Activated B cell treated with CpG ODN at 0.5 μM for 24 hours (primary cell): Measurements from ENCODE around the gene CTDSP2. TPM values are rescaled to one million over a fixed set of nuclear protein-coding genes. Genes with fewer than 3 reads are reported as not detected.
"Not testable (repeated sequence)": the region's sequence is repeated elsewhere in the genome, so short reads cannot be mapped to it uniquely, and the experiment has no call there.

ENCODE experiments used
- ATAC-seq: fragments of 200-7000 bp; cut with Tn5 transposase; one replicate; pipeline ENCODE4 v1.10.0; 2021; ENCODE audit warnings: low read depth, mild to moderate bottlenecking, moderate library complexity
- CTCF ChIA-PET: fragments of 350-600 bp; sonication (Branson Sonifier 250); formaldehyde crosslinking; loops from one replicate; lab custom pipeline; 2021; ENCODE audit warnings: antibody characterized with exemption; lab: Charles Lee
- POLR2A ChIA-PET: fragments of 350-600 bp; sonication (Branson Sonifier 250); formaldehyde crosslinking; loops from one replicate; lab custom pipeline; 2021; ENCODE audit warnings: antibody characterized with exemption; lab: Charles Lee
- DNase-seq: peaks from one replicate; pipeline ENCODE4 v3.0.0; 2022
- H3K27ac Mint-ChIP-seq: one replicate; pipeline ENCODE4 v1.8.0; 2020; ENCODE audit warnings: mixed read lengths
- H3K27me3 Mint-ChIP-seq: one replicate; pipeline ENCODE4 v1.8.0; 2021; ENCODE audit warnings: mixed read lengths
- H3K36me3 Mint-ChIP-seq: one replicate; pipeline ENCODE4 v1.8.0; 2021; ENCODE audit warnings: low read depth, mixed read lengths
- H3K4me1 Mint-ChIP-seq: one replicate; pipeline ENCODE4 v1.8.0; 2021; ENCODE audit warnings: mixed read lengths
- H3K4me3 Mint-ChIP-seq: one replicate; pipeline ENCODE4 v1.8.0; 2020; ENCODE audit warnings: mild to moderate bottlenecking, mixed read lengths
- H3K9me3 Mint-ChIP-seq: one replicate; pipeline ENCODE4 v1.8.0; 2020; ENCODE audit warnings: mixed read lengths
- intact Hi-C: fragments of 100-400 bp; cut with micrococcal nuclease; formaldehyde crosslinking; loops from one replicate; pipeline ENCODE4 v1.15.1; 2024
- total RNA-seq: library from RNA; stranded (reverse); gene quantifications from 2 replicates; pipeline ENCODE4 v1.2.3, GENCODE V29; 2022
- TF ChIP-seq, protein P1 (sequence below): fragments of 200-600 bp; IDR thresholded peaks from one replicate; pipeline ENCODE4 v1.8.0; 2022; ENCODE audit warnings: antibody characterized with exemption, mild to moderate bottlenecking

The CTDSP2 gene
- total RNA-seq, 1 donor from 2014 or later, result 81.5 TPM

DNA sequence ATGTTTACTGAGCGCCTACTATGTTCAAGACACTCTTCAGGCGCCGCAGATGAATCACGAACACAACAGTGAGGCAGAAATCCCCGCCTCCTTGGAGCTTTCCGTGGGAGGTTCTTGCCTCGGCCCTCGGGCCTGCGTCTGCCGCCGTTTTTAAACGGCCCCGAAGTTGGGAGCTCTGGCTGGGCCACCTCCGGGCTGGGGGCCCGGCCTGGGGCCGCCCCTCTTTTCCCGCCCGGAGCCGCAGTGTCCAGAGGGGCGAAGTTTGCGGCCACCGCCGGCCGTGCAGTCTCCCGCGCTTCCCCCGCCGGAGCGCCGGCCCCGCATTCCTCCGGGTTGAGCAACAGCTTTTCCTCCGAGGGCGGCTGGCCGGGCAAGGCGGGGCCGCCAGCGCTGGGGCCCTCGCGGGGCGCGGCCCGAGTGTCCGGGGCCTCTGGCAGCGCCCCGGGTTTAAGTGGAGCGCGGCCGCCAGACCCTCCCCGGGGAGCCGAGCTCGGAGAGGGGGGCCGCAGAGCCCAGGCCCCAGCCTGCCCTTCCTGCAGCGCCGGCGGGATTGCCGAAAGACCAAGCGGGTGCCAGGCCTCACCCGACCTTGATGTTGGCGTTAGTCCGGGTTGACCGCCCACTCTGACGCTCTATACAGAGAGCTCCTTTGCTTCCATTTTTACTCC lies 18.7 kb upstream of the CTDSP2 start:
- intact Hi-C loops, result loop anchor here (1.0 to 5.0 kb wide), 3 partner anchors 18 to 34 kb away; partner anchors contain the start of gene CTDSP2
- peak; percentile 39 for DNase-seq
- ChIA-PET CTCF (interaction anchor here (0.7 to 2.6 kb wide), 5 partner anchors 31 to 63 kb away, joined by 3 to 15 read pairs (median 3); no protein-coding TSS in a partner anchor), POLR2A (interaction anchor here (0.7 to 1.7 kb wide), 9 partner anchors 14 to 33 kb away, joined by 3 to 11 read pairs (median 3); partner anchors contain the start of gene CTDSP2)
- TF ChIP-seq, protein P1, sequence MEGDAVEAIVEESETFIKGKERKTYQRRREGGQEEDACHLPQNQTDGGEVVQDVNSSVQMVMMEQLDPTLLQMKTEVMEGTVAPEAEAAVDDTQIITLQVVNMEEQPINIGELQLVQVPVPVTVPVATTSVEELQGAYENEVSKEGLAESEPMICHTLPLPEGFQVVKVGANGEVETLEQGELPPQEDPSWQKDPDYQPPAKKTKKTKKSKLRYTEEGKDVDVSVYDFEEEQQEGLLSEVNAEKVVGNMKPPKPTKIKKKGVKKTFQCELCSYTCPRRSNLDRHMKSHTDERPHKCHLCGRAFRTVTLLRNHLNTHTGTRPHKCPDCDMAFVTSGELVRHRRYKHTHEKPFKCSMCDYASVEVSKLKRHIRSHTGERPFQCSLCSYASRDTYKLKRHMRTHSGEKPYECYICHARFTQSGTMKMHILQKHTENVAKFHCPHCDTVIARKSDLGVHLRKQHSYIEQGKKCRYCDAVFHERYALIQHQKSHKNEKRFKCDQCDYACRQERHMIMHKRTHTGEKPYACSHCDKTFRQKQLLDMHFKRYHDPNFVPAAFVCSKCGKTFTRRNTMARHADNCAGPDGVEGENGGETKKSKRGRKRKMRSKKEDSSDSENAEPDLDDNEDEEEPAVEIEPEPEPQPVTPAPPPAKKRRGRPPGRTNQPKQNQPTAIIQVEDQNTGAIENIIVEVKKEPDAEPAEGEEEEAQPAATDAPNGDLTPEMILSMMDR, result no peak
- no peaks in the 10 kb centered on the region for H3K36me3 Mint-ChIP-seq
- H3K4me1 Mint-ChIP-seq, result peaks cover 8% of the 10 kb centered on the region
- peak overlapping the region; percentile 69 for H3K4me3 Mint-ChIP-seq
- ATAC-seq, result peak; percentile 86
- H3K27me3 Mint-ChIP-seq, result peaks cover 22% of the 10 kb centered on the region
- H3K27ac Mint-ChIP-seq, result no peak overlapping the region
- H3K9me3 Mint-ChIP-seq, result no peaks in the 10 kb centered on the region

DNA sequence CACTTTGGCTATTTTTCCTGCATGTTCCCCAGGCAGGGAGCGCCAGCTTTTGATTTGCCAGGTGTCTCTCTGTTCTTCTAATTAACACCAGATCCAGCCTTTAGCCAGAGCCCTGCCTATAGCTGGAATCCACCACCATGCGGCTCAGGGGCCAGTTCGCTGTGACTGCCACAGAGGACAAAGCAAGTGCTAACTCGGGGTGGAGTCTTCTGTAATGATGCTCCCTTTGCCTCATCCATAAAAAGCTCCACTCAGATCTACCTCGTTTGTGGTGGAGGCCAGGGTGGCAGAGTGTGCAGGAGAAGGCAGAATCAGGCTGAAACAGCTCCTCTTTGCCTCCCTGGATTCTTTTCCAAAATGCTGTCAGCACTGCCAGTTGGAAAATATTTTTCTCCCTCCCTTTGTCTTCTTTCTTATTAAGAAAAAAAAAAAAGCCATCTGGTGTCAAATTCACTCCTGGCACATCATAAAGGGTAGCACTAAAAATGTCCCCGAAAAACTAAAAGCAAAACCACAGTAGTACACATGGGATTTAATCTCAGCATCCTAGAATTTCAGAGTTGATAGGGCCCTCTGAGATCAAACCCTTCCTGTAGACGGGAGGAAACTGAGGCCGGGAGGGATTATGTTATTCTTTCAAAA lies 18.0 kb upstream of the CTDSP2 start:
- H3K27ac Mint-ChIP-seq, result no peak overlapping the region
- intact Hi-C loops, result loop anchor here (1.0 to 5.0 kb wide), 3 partner anchors 18 to 35 kb away; partner anchors contain the start of gene CTDSP2
- H3K9me3 Mint-ChIP-seq, result no peaks in the 10 kb centered on the region
- TF ChIP-seq, protein P1, result no peak
- H3K4me3 Mint-ChIP-seq, result peak overlapping the region; percentile 69
- ChIA-PET POLR2A (interaction anchor here (0.9 to 1.7 kb wide), 7 partner anchors 14 to 34 kb away, joined by 3 to 11 read pairs (median 3); partner anchors contain the start of gene CTDSP2), CTCF (interaction anchor here (0.7 to 2.6 kb wide), 4 partner anchors 32 to 62 kb away, joined by 3 to 15 read pairs (median 3); no protein-coding TSS in a partner anchor)
- H3K36me3 Mint-ChIP-seq, result no peaks in the 10 kb centered on the region
- peaks cover 29% of the 10 kb centered on the region for H3K27me3 Mint-ChIP-seq
- no peak for DNase-seq
- ATAC-seq, result no peak
- peaks cover 8% of the 10 kb centered on the region for H3K4me1 Mint-ChIP-seq

DNA sequence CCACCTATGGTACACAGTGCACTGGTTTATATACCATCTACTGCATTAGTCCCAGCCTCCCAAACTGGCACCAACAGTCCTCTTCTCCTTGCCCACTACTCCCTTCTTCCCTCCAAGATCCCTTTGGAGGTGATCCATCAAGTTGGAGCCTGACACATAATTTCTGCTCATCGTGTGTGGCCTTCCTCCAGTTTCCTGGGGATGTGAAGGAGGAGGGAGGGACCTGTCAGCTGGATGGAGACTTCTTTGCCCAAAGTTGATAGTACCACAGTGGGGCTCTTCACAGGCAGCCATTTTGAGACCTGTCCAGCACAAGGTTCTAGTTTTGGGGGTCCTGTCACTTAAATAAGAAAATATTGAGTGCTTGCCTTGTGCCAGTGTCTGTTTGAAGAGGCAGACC lies 17.1 kb upstream of the CTDSP2 start:
- H3K4me1 Mint-ChIP-seq, result peaks cover 8% of the 10 kb centered on the region
- ChIA-PET POLR2A (interaction anchor here (1.1 kb wide), 1 partner anchor 33 kb away, joined by 3 read pairs; no protein-coding TSS in a partner anchor), CTCF (no interaction called here)
- ATAC-seq (no peak), DNase-seq (no peak)
- H3K27me3 Mint-ChIP-seq, result peaks cover 37% of the 10 kb centered on the region
- no peaks in the 10 kb centered on the region for H3K36me3 Mint-ChIP-seq
- H3K4me3 Mint-ChIP-seq, result no peak overlapping the region
- TF ChIP-seq, protein P1, result no peak
- no peaks in the 10 kb centered on the region for H3K9me3 Mint-ChIP-seq
- no peak overlapping the region for H3K27ac Mint-ChIP-seq
- intact Hi-C loops, result loop anchor here (2.0 kb wide), 1 partner anchor 17 kb away; the partner anchor contains the start of gene CTDSP2

DNA sequence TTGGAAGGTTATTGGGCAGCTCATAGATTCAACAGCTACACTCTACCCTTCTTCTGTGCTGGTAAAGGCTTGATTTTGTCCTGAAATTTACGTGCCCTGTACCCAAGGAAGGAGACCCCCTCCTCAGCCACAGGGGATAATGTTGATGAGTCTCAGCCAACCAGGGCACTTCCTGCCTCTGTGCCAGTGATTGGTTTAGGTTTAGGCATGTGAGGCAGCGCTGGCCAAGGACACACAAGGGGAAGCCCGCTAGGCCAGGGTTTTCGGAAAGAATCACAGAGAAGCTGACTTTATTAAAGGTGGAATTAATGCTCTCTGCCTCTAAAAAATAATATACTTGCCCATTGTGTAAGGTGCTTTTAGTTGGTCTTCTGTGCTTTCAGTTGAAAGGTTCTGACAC lies 15.4 kb upstream of the CTDSP2 start:
- TF ChIP-seq, protein P1, result no peak
- intact Hi-C loops, result no loop called here
- H3K9me3 Mint-ChIP-seq, result no peaks in the 10 kb centered on the region
- H3K27ac Mint-ChIP-seq, result no peak overlapping the region
- DNase-seq, result no peak
- no peaks in the 10 kb centered on the region for H3K36me3 Mint-ChIP-seq
- ATAC-seq, result no peak
- H3K4me1 Mint-ChIP-seq, result peaks cover 8% of the 10 kb centered on the region
- ChIA-PET POLR2A (no interaction called here), CTCF (no interaction called here)
- peaks cover 36% of the 10 kb centered on the region for H3K27me3 Mint-ChIP-seq
- no peak overlapping the region for H3K4me3 Mint-ChIP-seq

DNA sequence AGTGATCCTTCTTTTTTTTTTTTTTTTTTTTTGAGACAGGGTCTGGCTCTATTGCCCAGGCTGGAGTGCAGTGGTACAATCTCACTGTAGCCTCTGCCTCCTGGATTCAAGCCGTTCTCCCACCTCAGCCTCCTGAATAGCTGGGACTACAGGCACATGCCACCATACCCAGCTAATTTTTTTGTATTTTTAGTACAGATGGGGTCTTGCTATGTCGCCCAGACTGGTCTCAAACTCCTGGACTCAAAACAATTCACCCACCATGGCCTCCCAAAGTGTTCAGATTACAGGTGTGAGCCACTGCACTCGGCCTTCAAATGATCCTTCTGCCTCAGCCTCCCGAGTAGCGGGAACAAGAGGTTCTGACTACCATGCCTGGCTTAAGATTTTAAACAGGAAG lies 14.4 kb upstream of the CTDSP2 start:
- POLR2A ChIA-PET, result interaction anchor here (0.7 kb wide), 1 partner anchor 15 kb away, joined by 3 read pairs; no protein-coding TSS in a partner anchor
- H3K27ac Mint-ChIP-seq, H3K4me1 Mint-ChIP-seq, ATAC-seq, CTCF ChIA-PET, H3K9me3 Mint-ChIP-seq, H3K4me3 Mint-ChIP-seq, intact Hi-C loops, DNase-seq, H3K36me3 Mint-ChIP-seq: not testable (repeated sequence)
- H3K27me3 Mint-ChIP-seq, result peaks cover 32% of the 10 kb centered on the region
